Mucosa of descending colon (tissue), 3 donors: ENCODE data around the gene TMA7B. TPM values are rescaled to one million over a fixed set of nuclear protein-coding genes. Genes with fewer than 3 reads are reported as not detected.

Experiments used
- ATAC-seq: fragments of 200-7000 bp; cut with Tn5 transposase; one replicate; pipeline ENCODE4 v1.9.1; 2020; ENCODE audit warnings: mild to moderate bottlenecking, moderate library complexity
- DNase-seq, 3 donors: peaks; one replicate each; pipeline ENCODE4 v3.0.0-alpha.2; 2020
- H3K36me3 ChIP-seq: fragments of 200-600 bp; one replicate; pipeline ENCODE4 v1.8.0; 2021; ENCODE audit warnings: low read depth, mild to moderate bottlenecking
- H3K4me1 ChIP-seq: fragments of 200-600 bp; one replicate; pipeline ENCODE4 v1.8.0; 2021; ENCODE audit warnings: low read depth, mild to moderate bottlenecking
- H3K4me3 ChIP-seq: fragments of 200-600 bp; one replicate; pipeline ENCODE4 v1.8.0; 2021; ENCODE audit warnings: mild to moderate bottlenecking
- H3K9me3 ChIP-seq: fragments of 200-600 bp; one replicate; pipeline ENCODE4 v1.8.0; 2021; ENCODE audit warnings: mild to moderate bottlenecking
- intact Hi-C, 2 donors: fragments of 100-400 bp; cut with DNase I in 1 of 2; cut with micrococcal nuclease in 1 of 2; formaldehyde crosslinking; loops; one replicate each; pipeline versions ENCODE4 v1.11.0 to v1.11.1; 2022; cut with DNase I, micrococcal nuclease
- total RNA-seq, 3 donors: library from RNA; stranded (reverse); fragmentation: NEBNext Ultra II Directional in 2 of 3; extraction: Animal tissue kit (Norgen Biotek cat#: 25700) in 2 of 3; gene quantifications; one replicate each; pipeline versions ENCODE4 v1.2.1 to v1.2.4, GENCODE V29; 2021 to 2023
- TF ChIP-seq, protein P1 (sequence below): fragments of 200-600 bp; IDR thresholded peaks from one replicate; pipeline ENCODE4 v1.8.0; 2022; ENCODE audit warnings: antibody characterized with exemption, mild to moderate bottlenecking
- donor health status: DM: no; HTN: no; CAD: no; lungs with moderate emphysema.
- donor health status: DM: no; HTN: no; CAD: no.
- donor health status: DM: no; HTN: yes; CAD: no.

Gene TMA7B
- total RNA-seq, 3 donors from 2014 or later, result 0.22 to 0.51 (median 0.23) TPM

GRCh38 chr22:39994566-39995392, 34.6 kb downstream of the TMA7B start, which contains the start of gene FAM83F:
Gene FAM83F, plus strand, starts transcription at chr22:39994954. Its CDS starts 89 bp downstream, at chr22:39995043.
- DNase-seq (peak; percentile 78 to 84 (median 81)), ATAC-seq (peak; percentile 81)
- peaks cover 34% of the 10 kb centered on the region for H3K4me1 ChIP-seq
- no peaks in the 10 kb centered on the region for H3K9me3 ChIP-seq
- H3K4me3 ChIP-seq, result peak within 1 kb of the TSS; percentile 46
- TF ChIP-seq, protein P1, sequence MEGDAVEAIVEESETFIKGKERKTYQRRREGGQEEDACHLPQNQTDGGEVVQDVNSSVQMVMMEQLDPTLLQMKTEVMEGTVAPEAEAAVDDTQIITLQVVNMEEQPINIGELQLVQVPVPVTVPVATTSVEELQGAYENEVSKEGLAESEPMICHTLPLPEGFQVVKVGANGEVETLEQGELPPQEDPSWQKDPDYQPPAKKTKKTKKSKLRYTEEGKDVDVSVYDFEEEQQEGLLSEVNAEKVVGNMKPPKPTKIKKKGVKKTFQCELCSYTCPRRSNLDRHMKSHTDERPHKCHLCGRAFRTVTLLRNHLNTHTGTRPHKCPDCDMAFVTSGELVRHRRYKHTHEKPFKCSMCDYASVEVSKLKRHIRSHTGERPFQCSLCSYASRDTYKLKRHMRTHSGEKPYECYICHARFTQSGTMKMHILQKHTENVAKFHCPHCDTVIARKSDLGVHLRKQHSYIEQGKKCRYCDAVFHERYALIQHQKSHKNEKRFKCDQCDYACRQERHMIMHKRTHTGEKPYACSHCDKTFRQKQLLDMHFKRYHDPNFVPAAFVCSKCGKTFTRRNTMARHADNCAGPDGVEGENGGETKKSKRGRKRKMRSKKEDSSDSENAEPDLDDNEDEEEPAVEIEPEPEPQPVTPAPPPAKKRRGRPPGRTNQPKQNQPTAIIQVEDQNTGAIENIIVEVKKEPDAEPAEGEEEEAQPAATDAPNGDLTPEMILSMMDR, result no peak
- no peaks in the 10 kb centered on the region for H3K36me3 ChIP-seq
- intact Hi-C loops, result no loop called here

DNA sequence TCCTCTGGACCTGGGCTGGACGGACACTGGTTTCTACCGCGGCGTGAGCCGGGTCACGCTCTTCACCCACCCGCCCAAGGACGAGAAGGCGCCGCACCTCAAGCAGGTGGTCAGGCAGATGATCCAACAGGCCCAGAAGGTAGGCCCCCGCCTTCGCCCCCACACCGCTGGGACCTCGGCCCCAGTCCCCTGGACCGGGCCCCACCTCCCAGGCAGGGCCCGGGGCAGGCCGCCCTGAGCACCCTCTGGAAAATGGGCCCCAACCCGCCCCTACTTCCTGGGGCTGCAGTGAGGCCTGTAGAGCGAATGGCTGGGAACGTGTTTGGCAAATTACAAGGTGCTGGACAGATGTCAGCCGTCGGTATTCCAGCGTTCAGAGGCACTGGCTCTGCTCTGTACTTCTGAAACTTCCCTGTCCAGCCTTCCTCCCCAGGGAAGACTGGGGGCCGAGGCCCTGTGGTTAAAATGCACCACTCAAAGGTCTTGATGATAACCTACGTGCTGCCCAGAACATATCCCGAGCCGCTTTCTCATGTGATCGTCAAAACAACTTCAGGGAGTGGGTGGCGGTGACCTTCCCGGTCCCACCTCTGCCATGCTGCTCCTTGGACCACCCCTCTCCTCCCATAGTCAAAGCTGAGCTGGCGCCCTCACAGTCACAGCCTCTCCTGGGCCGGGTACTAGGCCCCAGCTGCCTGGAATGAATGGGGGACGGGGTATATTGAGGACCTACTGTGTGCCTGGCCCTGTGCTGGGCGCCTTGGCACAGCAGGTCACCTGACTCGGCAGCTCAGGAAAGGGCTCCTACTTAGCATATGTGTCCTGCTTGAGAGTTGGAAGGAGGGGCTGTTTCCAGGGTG, 35.4 kb downstream of the TMA7B start:
- TF ChIP-seq, protein P1, result no peak
- peak overlapping the region; percentile 46 for H3K4me3 ChIP-seq
- H3K4me1 ChIP-seq, result peaks cover 36% of the 10 kb centered on the region
- DNase-seq (peak in 2 of 3 donors; percentile 35 to 43), ATAC-seq (peak; percentile 38)
- H3K36me3 ChIP-seq, result no peaks in the 10 kb centered on the region
- intact Hi-C loops, result no loop called here
- H3K9me3 ChIP-seq, result no peaks in the 10 kb centered on the region

- H3K4me1 ChIP-seq, result peaks cover 36% of the 10 kb centered on the region
- intact Hi-C loops, result no loop called here
- H3K9me3 ChIP-seq, result no peaks in the 10 kb centered on the region
- DNase-seq, result no peak
- no peak for ATAC-seq
- no peaks in the 10 kb centered on the region for H3K36me3 ChIP-seq
- TF ChIP-seq, protein P1, result no peak
- H3K4me3 ChIP-seq, result no peak overlapping the region
These were observed 36.5 kb downstream of the TMA7B start for GRCh38 chr22:39996732-39997131.

GRCh38 chr22:39997421-39997820, 37.2 kb downstream of the TMA7B start:
- intact Hi-C loops, result no loop called here
- Histone ChIP-seq H3K9me3 (no peaks in the 10 kb centered on the region), H3K36me3 (no peaks in the 10 kb centered on the region), H3K4me3 (no peak overlapping the region), H3K4me1 (peaks cover 36% of the 10 kb centered on the region)
- TF ChIP-seq, protein P1, result no peak
- DNase-seq (no peak), ATAC-seq (no peak)

- no peaks in the 10 kb centered on the region for H3K9me3 ChIP-seq
- TF ChIP-seq, protein P1, result no peak
- H3K4me1 ChIP-seq, result peaks cover 36% of the 10 kb centered on the region
- intact Hi-C loops, result no loop called here
- no peaks in the 10 kb centered on the region for H3K36me3 ChIP-seq
- DNase-seq (peak; percentile 84 to 89 (median 86)), ATAC-seq (peak; percentile 69)
- H3K4me3 ChIP-seq, result no peak overlapping the region
These were observed 37.9 kb downstream of the TMA7B start for GRCh38 chr22:39997939-39998726.
